ENCODE data around the gene PLA2G6. TPM values are rescaled to one million over a fixed set of nuclear protein-coding genes. Genes with fewer than 3 reads are reported as not detected.
"Not testable (repeated sequence)": the region's sequence is repeated elsewhere in the genome, so short reads cannot be mapped to it uniquely, and the experiment has no call there.

The PLA2G6 gene
- total RNA-seq, 1 experiment from 2014 or later, result 16.2 TPM

DNA sequence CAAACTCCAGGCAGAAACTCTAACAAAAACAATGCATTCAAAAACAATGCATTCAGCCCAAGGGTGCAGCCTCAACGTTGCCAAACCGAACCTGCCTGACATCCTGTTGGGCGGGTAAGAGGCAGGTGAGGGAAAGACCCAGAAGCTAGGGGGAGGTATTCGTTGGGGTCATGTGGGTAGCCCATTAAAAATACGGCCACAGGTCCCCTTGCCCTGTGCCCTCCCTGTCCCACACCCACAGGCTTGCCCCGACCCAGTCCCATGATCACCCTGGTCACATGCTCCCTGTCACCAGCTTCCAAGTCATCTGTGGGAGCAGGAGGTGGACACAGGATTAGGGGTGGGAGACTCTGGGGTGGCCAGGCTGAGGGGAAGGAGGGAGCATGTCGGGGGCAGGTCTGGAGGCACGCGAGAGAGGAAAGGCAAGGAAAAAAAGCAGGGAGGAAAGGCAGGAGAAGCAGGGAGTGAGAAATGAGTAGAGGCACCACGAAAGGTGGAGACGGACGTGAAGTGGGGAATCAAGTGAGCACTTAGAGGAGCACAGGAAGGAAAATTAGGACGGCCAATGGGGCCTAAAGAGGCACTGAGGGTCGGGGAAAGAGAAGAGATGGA is 683 bp downstream of the PLA2G6 start:
- peak overlapping the region; percentile 48 to 59 for H3K4me3 ChIP-seq (ENCODE audit: low read depth in 2 of 2, low read length in 2 of 2)
- CTCF ChIA-PET, result no interaction called here
- ATAC-seq, result no peak
- peak overlapping the region; percentile 96 for H3K27ac ChIP-seq (ENCODE audit: low read length)
- H3K9me3 ChIP-seq (ENCODE audit: control insufficient read depth, insufficient read depth, low read depth, low read length), result no peaks in the 10 kb centered on the region
- TF ChIP-seq TCF7L2 (IDR thresholded peaks at IDR 0.05; ENCODE audit: low read depth, low read length) (no peak), SIN3A (IDR thresholded peaks at IDR 0.05; ENCODE audit: borderline replicate concordance, insufficient read depth, low read depth, low read length) (no peak), REST (IDR thresholded peaks at IDR 0.05; ENCODE audit: insufficient read depth in 1 of 2, low read depth in 2 of 2, low read length in 1 of 2) (no peak), POLR2AphosphoS5 (IDR thresholded peaks at IDR 0.05; ENCODE audit: low read depth, low read length) (no peak)
- TF ChIP-seq, protein P1, sequence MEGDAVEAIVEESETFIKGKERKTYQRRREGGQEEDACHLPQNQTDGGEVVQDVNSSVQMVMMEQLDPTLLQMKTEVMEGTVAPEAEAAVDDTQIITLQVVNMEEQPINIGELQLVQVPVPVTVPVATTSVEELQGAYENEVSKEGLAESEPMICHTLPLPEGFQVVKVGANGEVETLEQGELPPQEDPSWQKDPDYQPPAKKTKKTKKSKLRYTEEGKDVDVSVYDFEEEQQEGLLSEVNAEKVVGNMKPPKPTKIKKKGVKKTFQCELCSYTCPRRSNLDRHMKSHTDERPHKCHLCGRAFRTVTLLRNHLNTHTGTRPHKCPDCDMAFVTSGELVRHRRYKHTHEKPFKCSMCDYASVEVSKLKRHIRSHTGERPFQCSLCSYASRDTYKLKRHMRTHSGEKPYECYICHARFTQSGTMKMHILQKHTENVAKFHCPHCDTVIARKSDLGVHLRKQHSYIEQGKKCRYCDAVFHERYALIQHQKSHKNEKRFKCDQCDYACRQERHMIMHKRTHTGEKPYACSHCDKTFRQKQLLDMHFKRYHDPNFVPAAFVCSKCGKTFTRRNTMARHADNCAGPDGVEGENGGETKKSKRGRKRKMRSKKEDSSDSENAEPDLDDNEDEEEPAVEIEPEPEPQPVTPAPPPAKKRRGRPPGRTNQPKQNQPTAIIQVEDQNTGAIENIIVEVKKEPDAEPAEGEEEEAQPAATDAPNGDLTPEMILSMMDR (IDR thresholded peaks at IDR 0.05), result no peak
- peaks cover 45% of the 10 kb centered on the region for H3K4me1 ChIP-seq (ENCODE audit: control insufficient read depth, insufficient read depth, low read length)
- no peak for DNase-seq (ENCODE audit: low read depth, low spot score)
- H3K36me3 ChIP-seq (ENCODE audit: control insufficient read depth, insufficient read depth, low read length), result no peaks in the 10 kb centered on the region
- in situ Hi-C loops (cut with HindIII; ENCODE audit: low pct_unique_long_range_greater_than_20kb, low sequenced_read_pairs) (no loop called here), intact Hi-C loops (cut with micrococcal nuclease; ENCODE audit: unreplicated experiment) (no loop called here)
- POLR2A ChIA-PET, result no interaction called here
- H3K27me3 ChIP-seq (ENCODE audit: control insufficient read depth, insufficient read depth, low read length), result no peaks in the 10 kb centered on the region
- no TSS peak for BruUV-seq (replicated peaks)

- CTCF ChIA-PET; in situ Hi-C loops (cut with HindIII; ENCODE audit: low pct_unique_long_range_greater_than_20kb, low sequenced_read_pairs); H3K9me3 ChIP-seq (ENCODE audit: control insufficient read depth, insufficient read depth, low read depth, low read length); H3K27me3 ChIP-seq (ENCODE audit: control insufficient read depth, insufficient read depth, low read length); ATAC-seq; intact Hi-C loops (cut with micrococcal nuclease; ENCODE audit: unreplicated experiment); DNase-seq (ENCODE audit: low read depth, low spot score); POLR2A ChIA-PET; H3K4me3 ChIP-seq (ENCODE audit: low read depth in 2 of 2, low read length in 2 of 2); BruUV-seq (replicated peaks); H3K36me3 ChIP-seq (ENCODE audit: control insufficient read depth, insufficient read depth, low read length): not testable (repeated sequence)
- Histone ChIP-seq H3K27ac (ENCODE audit: low read length) (peak overlapping the region; percentile 75), H3K4me1 (ENCODE audit: control insufficient read depth, insufficient read depth, low read length) (peaks cover 45% of the 10 kb centered on the region)
Measured at GRCh38 chr22:38178605-38178937, 3.1 kb downstream of the PLA2G6 start.

GRCh38 chr22:38177926-38178604 is 3.6 kb downstream of the PLA2G6 start:
- ATAC-seq, result peak; percentile 77
- CTCF ChIA-PET, result no interaction called here
- H3K36me3 ChIP-seq (ENCODE audit: control insufficient read depth, insufficient read depth, low read length), result no peaks in the 10 kb centered on the region
- no TSS peak for BruUV-seq (replicated peaks)
- intact Hi-C loops (cut with micrococcal nuclease; ENCODE audit: unreplicated experiment) (no loop called here), in situ Hi-C loops (cut with HindIII; ENCODE audit: low pct_unique_long_range_greater_than_20kb, low sequenced_read_pairs) (no loop called here)
- peak; percentile 82 for DNase-seq (ENCODE audit: low read depth, low spot score)
- POLR2A ChIA-PET, result no interaction called here
- H3K9me3 ChIP-seq (ENCODE audit: control insufficient read depth, insufficient read depth, low read depth, low read length), result no peaks in the 10 kb centered on the region
- peak overlapping the region; percentile 75 for H3K27ac ChIP-seq (ENCODE audit: low read length)
- H3K4me3 ChIP-seq (ENCODE audit: low read depth in 2 of 2, low read length in 2 of 2), result no peak overlapping the region
- TF ChIP-seq POLR2AphosphoS5 (IDR thresholded peaks at IDR 0.05; ENCODE audit: low read depth, low read length), result peak; percentile 54; the same call in 1 of the 2 replicates
- TF ChIP-seq TCF7L2 (IDR thresholded peaks at IDR 0.05; ENCODE audit: low read depth, low read length), result peak; percentile 77
- TF ChIP-seq REST (IDR thresholded peaks at IDR 0.05; ENCODE audit: insufficient read depth in 1 of 2, low read depth in 2 of 2, low read length in 1 of 2), result no peak
- TF ChIP-seq, protein P1 (IDR thresholded peaks at IDR 0.05), result no peak
- 0 out of 2 replicates have a peak, but pooled peaks have one; percentile 25 for TF ChIP-seq SIN3A (IDR thresholded peaks at IDR 0.05; ENCODE audit: borderline replicate concordance, insufficient read depth, low read depth, low read length)
- H3K27me3 ChIP-seq (ENCODE audit: control insufficient read depth, insufficient read depth, low read length), result no peaks in the 10 kb centered on the region
- H3K4me1 ChIP-seq (ENCODE audit: control insufficient read depth, insufficient read depth, low read length), result peaks cover 46% of the 10 kb centered on the region
